ENCODE data around the gene LAMB4. TPM values are rescaled to one million over a fixed set of nuclear protein-coding genes. Genes with fewer than 3 reads are reported as not detected.

Gene LAMB4
- total RNA-seq, 2 experiments from 2014 or later: not detected

GRCh38 chr7:108030516-108030915, 99.6 kb downstream of the LAMB4 start:
- no peak overlapping the region for H3K27ac Mint-ChIP-seq
- H3K4me3 Mint-ChIP-seq: no peak overlapping the region
- H3K9me3 Mint-ChIP-seq: no peaks in the 10 kb centered on the region
- TF ChIP-seq, protein P1, sequence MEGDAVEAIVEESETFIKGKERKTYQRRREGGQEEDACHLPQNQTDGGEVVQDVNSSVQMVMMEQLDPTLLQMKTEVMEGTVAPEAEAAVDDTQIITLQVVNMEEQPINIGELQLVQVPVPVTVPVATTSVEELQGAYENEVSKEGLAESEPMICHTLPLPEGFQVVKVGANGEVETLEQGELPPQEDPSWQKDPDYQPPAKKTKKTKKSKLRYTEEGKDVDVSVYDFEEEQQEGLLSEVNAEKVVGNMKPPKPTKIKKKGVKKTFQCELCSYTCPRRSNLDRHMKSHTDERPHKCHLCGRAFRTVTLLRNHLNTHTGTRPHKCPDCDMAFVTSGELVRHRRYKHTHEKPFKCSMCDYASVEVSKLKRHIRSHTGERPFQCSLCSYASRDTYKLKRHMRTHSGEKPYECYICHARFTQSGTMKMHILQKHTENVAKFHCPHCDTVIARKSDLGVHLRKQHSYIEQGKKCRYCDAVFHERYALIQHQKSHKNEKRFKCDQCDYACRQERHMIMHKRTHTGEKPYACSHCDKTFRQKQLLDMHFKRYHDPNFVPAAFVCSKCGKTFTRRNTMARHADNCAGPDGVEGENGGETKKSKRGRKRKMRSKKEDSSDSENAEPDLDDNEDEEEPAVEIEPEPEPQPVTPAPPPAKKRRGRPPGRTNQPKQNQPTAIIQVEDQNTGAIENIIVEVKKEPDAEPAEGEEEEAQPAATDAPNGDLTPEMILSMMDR (IDR thresholded peaks at IDR 0.05): no peak
- CTCF ChIA-PET: interaction anchor here (1.7 kb wide), 1 partner anchor 14 kb away, joined by 5 read pairs; no protein-coding TSS in a partner anchor
- no peak for DNase-seq
- POLR2A ChIA-PET: no interaction called here
- intact Hi-C loops (cut with micrococcal nuclease): no loop called here
- no peak for ATAC-seq
- peaks cover 5% of the 10 kb centered on the region for H3K27me3 Mint-ChIP-seq
- no peaks in the 10 kb centered on the region for H3K36me3 Mint-ChIP-seq (ENCODE audit: low read depth)
- H3K4me1 Mint-ChIP-seq (ENCODE audit: low read depth): no peaks in the 10 kb centered on the region

- intact Hi-C loops (cut with micrococcal nuclease): no loop called here
- Mint-ChIP-seq H3K27ac (no peak overlapping the region), H3K27me3 (peaks cover 8% of the 10 kb centered on the region)
Observed at GRCh38 chr7:108029034-108029433, 101.1 kb downstream of the LAMB4 start.

GRCh38 chr7:108028111-108028510, 102.0 kb downstream of the LAMB4 start:
- Mint-ChIP-seq H3K4me3 (no peak overlapping the region), H3K27me3 (peaks cover 8% of the 10 kb centered on the region), H3K36me3 (ENCODE audit: low read depth) (no peaks in the 10 kb centered on the region), H3K4me1 (ENCODE audit: low read depth) (no peaks in the 10 kb centered on the region), H3K9me3 (no peaks in the 10 kb centered on the region), H3K27ac (no peak overlapping the region)
- intact Hi-C loops (cut with micrococcal nuclease): no loop called here
- CTCF ChIA-PET: no interaction called here
- DNase-seq: no peak
- POLR2A ChIA-PET: no interaction called here
- no peak for ATAC-seq
- TF ChIP-seq, protein P1 (IDR thresholded peaks at IDR 0.05): no peak

More at GRCh38 chr7:108029034-108029433, 101.1 kb downstream of the LAMB4 start:
- ChIA-PET CTCF (no interaction called here), POLR2A (interaction anchor here (0.6 kb wide), 1 partner anchor 301 kb away, joined by 3 read pairs; no protein-coding TSS in a partner anchor)
- Mint-ChIP-seq H3K4me1 (ENCODE audit: low read depth) (no peaks in the 10 kb centered on the region), H3K36me3 (ENCODE audit: low read depth) (no peaks in the 10 kb centered on the region), H3K9me3 (no peaks in the 10 kb centered on the region), H3K4me3 (no peak overlapping the region)
- ATAC-seq: no peak
- DNase-seq: no peak
- TF ChIP-seq, protein P1 (IDR thresholded peaks at IDR 0.05): no peak

DNA sequence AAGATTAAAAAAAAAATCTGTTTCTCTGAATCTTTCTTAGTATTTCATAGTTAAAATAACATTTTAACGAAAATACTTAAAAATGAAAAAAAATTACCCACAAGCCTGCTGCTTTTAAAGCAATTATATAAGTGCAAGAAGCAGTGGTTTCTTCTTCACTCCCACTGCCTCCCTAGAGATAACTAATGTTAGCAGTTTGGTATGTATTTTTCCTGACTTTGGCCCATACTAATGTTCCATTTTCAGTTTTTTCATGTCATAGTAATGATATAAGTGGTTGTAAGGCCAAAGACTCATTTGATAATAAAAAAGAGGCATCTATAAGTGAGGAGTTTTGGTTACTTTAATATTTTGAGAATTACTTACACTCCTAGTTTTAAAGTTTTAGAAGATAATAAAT, 102.9 kb downstream of the LAMB4 start:
- TF ChIP-seq, protein P1 (IDR thresholded peaks at IDR 0.05): no peak
- H3K4me1 Mint-ChIP-seq (ENCODE audit: low read depth): no peaks in the 10 kb centered on the region
- no peak overlapping the region for H3K4me3 Mint-ChIP-seq
- ATAC-seq (no peak), DNase-seq (no peak)
- H3K27me3 Mint-ChIP-seq: peaks cover 8% of the 10 kb centered on the region
- no peak overlapping the region for H3K27ac Mint-ChIP-seq
- H3K9me3 Mint-ChIP-seq: no peaks in the 10 kb centered on the region
- CTCF ChIA-PET: no interaction called here
- intact Hi-C loops (cut with micrococcal nuclease): no loop called here
- POLR2A ChIA-PET: no interaction called here
- no peaks in the 10 kb centered on the region for H3K36me3 Mint-ChIP-seq (ENCODE audit: low read depth)

- ATAC-seq (no peak), DNase-seq (no peak)
- peaks cover 8% of the 10 kb centered on the region for H3K27me3 Mint-ChIP-seq
- ChIA-PET CTCF (no interaction called here), POLR2A (no interaction called here)
- H3K27ac Mint-ChIP-seq: no peak overlapping the region
- H3K4me3 Mint-ChIP-seq: no peak overlapping the region
- H3K9me3 Mint-ChIP-seq: no peaks in the 10 kb centered on the region
- intact Hi-C loops (cut with micrococcal nuclease): no loop called here
- no peaks in the 10 kb centered on the region for H3K4me1 Mint-ChIP-seq (ENCODE audit: low read depth)
- no peaks in the 10 kb centered on the region for H3K36me3 Mint-ChIP-seq (ENCODE audit: low read depth)
- TF ChIP-seq, protein P1 (IDR thresholded peaks at IDR 0.05): no peak
Observed at GRCh38 chr7:108026647-108027046, 103.5 kb downstream of the LAMB4 start.
